HEK293 (cell line): Measurements from ENCODE around the gene MTARC1.

Experiments
- CTCF ChIP-seq: fragments of 450-650 bp; formaldehyde crosslinking; IDR thresholded peaks from 2 replicates; pipeline ENCODE4 v1.5.1; 2016; ENCODE audit warnings: missing biosample characterization, missing genetic modification characterization
- KLF16 ChIP-seq: fragments of 450-650 bp; formaldehyde crosslinking; IDR thresholded peaks from 2 replicates; pipeline ENCODE4 v1.5.1; 2017; ENCODE audit warnings: missing biosample characterization, missing genetic modification characterization
- YY1 ChIP-seq: fragments of 450-650 bp; formaldehyde crosslinking; IDR thresholded peaks from 2 replicates; pipeline ENCODE4 v1.5.1; 2018; ENCODE audit warnings: missing biosample characterization, missing genetic modification characterization
- ZBTB17 ChIP-seq: fragments of 450-650 bp; formaldehyde crosslinking; IDR thresholded peaks from 2 replicates; pipeline ENCODE4 v1.5.1; 2016; ENCODE audit warnings: missing biosample characterization, missing genetic modification characterization
- ZBTB8A ChIP-seq: fragments of 450-650 bp; formaldehyde crosslinking; IDR thresholded peaks from 2 replicates; pipeline ENCODE4 v1.5.1; 2016; ENCODE audit warnings: missing biosample characterization, missing genetic modification characterization
- ZNF114 ChIP-seq: fragments of 450-650 bp; formaldehyde crosslinking; IDR thresholded peaks from 2 replicates; pipeline ENCODE4 v1.5.0; 2017; ENCODE audit warnings: missing biosample characterization, missing genetic modification characterization
- ZNF184 ChIP-seq: fragments of 450-650 bp; IDR thresholded peaks from 2 replicates; pipeline ENCODE4 v1.5.1; 2018; ENCODE audit warnings: missing biosample characterization, mild to moderate bottlenecking, missing genetic modification characterization
- ZNF549 ChIP-seq: fragments of 450-650 bp; IDR thresholded peaks from 2 replicates; pipeline ENCODE4 v1.5.1; 2018; ENCODE audit warnings: missing biosample characterization, missing genetic modification characterization, mild to moderate bottlenecking, inconsistent platforms, moderate library complexity
- ZNF660 ChIP-seq: fragments of 450-650 bp; IDR thresholded peaks from 2 replicates; pipeline ENCODE4 v1.5.1; 2018; ENCODE audit warnings: missing biosample characterization, mild to moderate bottlenecking, missing genetic modification characterization
- ZNF785 ChIP-seq: fragments of 450-650 bp; formaldehyde crosslinking; IDR thresholded peaks from 2 replicates; pipeline ENCODE4 v1.5.1; 2016; ENCODE audit warnings: missing biosample characterization, missing genetic modification characterization
- TF ChIP-seq, protein P1 (sequence below): fragments of 450-650 bp; formaldehyde crosslinking; IDR thresholded peaks from 2 replicates; pipeline ENCODE4 v1.5.1; 2016; ENCODE audit warnings: missing biosample characterization, missing genetic modification characterization
- TF ChIP-seq, protein P2 (sequence below): fragments of 450-650 bp; formaldehyde crosslinking; IDR thresholded peaks from 2 replicates; pipeline ENCODE4 v1.5.1; 2016; ENCODE audit warnings: missing biosample characterization, missing genetic modification characterization
- TF ChIP-seq, protein P3 (sequence below): fragments of 450-650 bp; formaldehyde crosslinking; IDR thresholded peaks from 2 replicates; pipeline ENCODE4 v1.5.1; 2016; ENCODE audit warnings: missing biosample characterization, missing genetic modification characterization

- no peak for TF ChIP-seq ZNF114 (tag by site-specific recombination)
- TF ChIP-seq YY1 (tag by site-specific recombination): no peak
- TF ChIP-seq ZBTB17 (tag by site-specific recombination): no peak
- TF ChIP-seq CTCF (tag by site-specific recombination): no peak
- no peak for TF ChIP-seq ZNF184 (tag by site-specific recombination)
- no peak for TF ChIP-seq ZNF660 (tag by site-specific recombination)
- TF ChIP-seq KLF16: no peak
- TF ChIP-seq ZNF785: no peak
- no peak for TF ChIP-seq ZNF549 (tag by site-specific recombination)
- TF ChIP-seq, protein P1, sequence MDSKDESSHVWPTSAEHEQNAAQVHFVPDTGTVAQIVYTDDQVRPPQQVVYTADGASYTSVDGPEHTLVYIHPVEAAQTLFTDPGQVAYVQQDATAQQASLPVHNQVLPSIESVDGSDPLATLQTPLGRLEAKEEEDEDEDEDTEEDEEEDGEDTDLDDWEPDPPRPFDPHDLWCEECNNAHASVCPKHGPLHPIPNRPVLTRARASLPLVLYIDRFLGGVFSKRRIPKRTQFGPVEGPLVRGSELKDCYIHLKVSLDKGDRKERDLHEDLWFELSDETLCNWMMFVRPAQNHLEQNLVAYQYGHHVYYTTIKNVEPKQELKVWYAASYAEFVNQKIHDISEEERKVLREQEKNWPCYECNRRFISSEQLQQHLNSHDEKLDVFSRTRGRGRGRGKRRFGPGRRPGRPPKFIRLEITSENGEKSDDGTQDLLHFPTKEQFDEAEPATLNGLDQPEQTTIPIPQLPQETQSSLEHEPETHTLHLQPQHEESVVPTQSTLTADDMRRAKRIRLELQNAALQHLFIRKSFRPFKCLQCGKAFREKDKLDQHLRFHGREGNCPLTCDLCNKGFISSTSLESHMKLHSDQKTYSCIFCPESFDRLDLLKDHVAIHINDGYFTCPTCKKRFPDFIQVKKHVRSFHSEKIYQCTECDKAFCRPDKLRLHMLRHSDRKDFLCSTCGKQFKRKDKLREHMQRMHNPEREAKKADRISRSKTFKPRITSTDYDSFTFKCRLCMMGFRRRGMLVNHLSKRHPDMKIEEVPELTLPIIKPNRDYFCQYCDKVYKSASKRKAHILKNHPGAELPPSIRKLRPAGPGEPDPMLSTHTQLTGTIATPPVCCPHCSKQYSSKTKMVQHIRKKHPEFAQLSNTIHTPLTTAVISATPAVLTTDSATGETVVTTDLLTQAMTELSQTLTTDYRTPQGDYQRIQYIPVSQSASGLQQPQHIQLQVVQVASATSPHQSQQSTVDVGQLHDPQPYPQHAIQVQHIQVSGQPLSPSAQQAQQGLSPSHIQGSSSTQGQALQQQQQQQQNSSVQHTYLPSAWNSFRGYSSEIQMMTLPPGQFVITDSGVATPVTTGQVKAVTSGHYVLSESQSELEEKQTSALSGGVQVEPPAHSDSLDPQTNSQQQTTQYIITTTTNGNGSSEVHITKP (tag by site-specific recombination): no peak
- TF ChIP-seq ZBTB8A (tag by site-specific recombination): no peak
- TF ChIP-seq, protein P2, sequence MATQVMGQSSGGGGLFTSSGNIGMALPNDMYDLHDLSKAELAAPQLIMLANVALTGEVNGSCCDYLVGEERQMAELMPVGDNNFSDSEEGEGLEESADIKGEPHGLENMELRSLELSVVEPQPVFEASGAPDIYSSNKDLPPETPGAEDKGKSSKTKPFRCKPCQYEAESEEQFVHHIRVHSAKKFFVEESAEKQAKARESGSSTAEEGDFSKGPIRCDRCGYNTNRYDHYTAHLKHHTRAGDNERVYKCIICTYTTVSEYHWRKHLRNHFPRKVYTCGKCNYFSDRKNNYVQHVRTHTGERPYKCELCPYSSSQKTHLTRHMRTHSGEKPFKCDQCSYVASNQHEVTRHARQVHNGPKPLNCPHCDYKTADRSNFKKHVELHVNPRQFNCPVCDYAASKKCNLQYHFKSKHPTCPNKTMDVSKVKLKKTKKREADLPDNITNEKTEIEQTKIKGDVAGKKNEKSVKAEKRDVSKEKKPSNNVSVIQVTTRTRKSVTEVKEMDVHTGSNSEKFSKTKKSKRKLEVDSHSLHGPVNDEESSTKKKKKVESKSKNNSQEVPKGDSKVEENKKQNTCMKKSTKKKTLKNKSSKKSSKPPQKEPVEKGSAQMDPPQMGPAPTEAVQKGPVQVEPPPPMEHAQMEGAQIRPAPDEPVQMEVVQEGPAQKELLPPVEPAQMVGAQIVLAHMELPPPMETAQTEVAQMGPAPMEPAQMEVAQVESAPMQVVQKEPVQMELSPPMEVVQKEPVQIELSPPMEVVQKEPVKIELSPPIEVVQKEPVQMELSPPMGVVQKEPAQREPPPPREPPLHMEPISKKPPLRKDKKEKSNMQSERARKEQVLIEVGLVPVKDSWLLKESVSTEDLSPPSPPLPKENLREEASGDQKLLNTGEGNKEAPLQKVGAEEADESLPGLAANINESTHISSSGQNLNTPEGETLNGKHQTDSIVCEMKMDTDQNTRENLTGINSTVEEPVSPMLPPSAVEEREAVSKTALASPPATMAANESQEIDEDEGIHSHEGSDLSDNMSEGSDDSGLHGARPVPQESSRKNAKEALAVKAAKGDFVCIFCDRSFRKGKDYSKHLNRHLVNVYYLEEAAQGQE: no peak
- TF ChIP-seq, protein P3, sequence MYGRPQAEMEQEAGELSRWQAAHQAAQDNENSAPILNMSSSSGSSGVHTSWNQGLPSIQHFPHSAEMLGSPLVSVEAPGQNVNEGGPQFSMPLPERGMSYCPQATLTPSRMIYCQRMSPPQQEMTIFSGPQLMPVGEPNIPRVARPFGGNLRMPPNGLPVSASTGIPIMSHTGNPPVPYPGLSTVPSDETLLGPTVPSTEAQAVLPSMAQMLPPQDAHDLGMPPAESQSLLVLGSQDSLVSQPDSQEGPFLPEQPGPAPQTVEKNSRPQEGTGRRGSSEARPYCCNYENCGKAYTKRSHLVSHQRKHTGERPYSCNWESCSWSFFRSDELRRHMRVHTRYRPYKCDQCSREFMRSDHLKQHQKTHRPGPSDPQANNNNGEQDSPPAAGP: no peak
These were observed 31.4 kb upstream of the MTARC1 start for GRCh38 chr1:220755309-220755708.
